Osteocyte (in vitro differentiated cells): ENCODE results near the gene LHX4. TPM values are rescaled to one million over a fixed set of nuclear protein-coding genes. Genes with fewer than 3 reads are reported as not detected.

Experiments
- DNase-seq: peaks from one replicate; pipeline ENCODE4 v3.0.0; 2021; ENCODE audit warnings: mixed read lengths; ENCODE audit not compliant: unreplicated experiment; ENCODE audit errors: extremely low spot score
- H3K27ac Mint-ChIP-seq: one replicate; pipeline ENCODE4 v1.8.0; 2021; ENCODE audit warnings: mild to moderate bottlenecking, mixed read lengths; ENCODE audit not compliant: unreplicated experiment
- H3K27me3 Mint-ChIP-seq: one replicate; pipeline ENCODE4 v1.8.0; 2021; ENCODE audit warnings: mixed read lengths; ENCODE audit not compliant: unreplicated experiment
- H3K36me3 Mint-ChIP-seq: one replicate; pipeline ENCODE4 v1.8.0; 2021; ENCODE audit warnings: mixed read lengths; ENCODE audit not compliant: unreplicated experiment
- H3K4me1 Mint-ChIP-seq: one replicate; pipeline ENCODE4 v1.8.0; 2021; ENCODE audit warnings: mixed read lengths; ENCODE audit not compliant: unreplicated experiment
- H3K4me3 Mint-ChIP-seq: one replicate; pipeline ENCODE4 v1.8.0; 2021; ENCODE audit warnings: mild to moderate bottlenecking, moderate library complexity, mixed read lengths; ENCODE audit not compliant: unreplicated experiment
- H3K9me3 Mint-ChIP-seq: one replicate; pipeline ENCODE4 v1.8.0; 2021; ENCODE audit warnings: mixed read lengths; ENCODE audit not compliant: unreplicated experiment
- total RNA-seq: library from RNA; stranded (reverse); gene quantifications from 2 replicates; pipeline ENCODE4 v1.2.1, GENCODE V29; 2021
- TF ChIP-seq, protein P1 (sequence below): fragments of 200-600 bp; sonication (generic); IDR thresholded peaks from 2 replicates; pipeline ENCODE4 v1.5.0; 2021; ENCODE audit warnings: antibody characterized with exemption, mild to moderate bottlenecking, moderate library complexity

The LHX4 gene
- total RNA-seq, 1 donor from 2014 or later = 0.70 TPM

DNA sequence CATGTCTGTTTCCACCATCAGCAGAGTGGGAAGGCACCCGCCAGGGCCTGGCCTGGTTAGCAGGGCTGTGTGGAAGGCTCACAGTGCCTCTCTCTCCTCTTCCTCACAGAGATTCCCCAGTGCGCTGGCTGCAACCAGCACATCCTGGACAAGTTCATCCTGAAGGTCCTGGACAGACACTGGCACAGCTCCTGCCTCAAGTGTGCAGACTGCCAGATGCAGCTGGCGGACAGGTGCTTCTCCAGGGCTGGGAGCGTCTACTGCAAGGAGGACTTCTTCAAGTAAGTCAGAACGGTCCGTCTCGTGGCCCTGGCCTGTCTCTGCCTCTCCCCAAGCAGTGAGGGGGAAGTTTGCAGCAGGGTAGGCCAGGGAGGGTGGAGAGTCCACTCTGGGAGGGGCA lies 18.1 kb downstream of the LHX4 start:
- H3K27me3 Mint-ChIP-seq = no peaks in the 10 kb centered on the region
- no peak for DNase-seq
- no peak overlapping the region for H3K4me3 Mint-ChIP-seq
- TF ChIP-seq, protein P1, sequence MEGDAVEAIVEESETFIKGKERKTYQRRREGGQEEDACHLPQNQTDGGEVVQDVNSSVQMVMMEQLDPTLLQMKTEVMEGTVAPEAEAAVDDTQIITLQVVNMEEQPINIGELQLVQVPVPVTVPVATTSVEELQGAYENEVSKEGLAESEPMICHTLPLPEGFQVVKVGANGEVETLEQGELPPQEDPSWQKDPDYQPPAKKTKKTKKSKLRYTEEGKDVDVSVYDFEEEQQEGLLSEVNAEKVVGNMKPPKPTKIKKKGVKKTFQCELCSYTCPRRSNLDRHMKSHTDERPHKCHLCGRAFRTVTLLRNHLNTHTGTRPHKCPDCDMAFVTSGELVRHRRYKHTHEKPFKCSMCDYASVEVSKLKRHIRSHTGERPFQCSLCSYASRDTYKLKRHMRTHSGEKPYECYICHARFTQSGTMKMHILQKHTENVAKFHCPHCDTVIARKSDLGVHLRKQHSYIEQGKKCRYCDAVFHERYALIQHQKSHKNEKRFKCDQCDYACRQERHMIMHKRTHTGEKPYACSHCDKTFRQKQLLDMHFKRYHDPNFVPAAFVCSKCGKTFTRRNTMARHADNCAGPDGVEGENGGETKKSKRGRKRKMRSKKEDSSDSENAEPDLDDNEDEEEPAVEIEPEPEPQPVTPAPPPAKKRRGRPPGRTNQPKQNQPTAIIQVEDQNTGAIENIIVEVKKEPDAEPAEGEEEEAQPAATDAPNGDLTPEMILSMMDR = no peak
- no peak overlapping the region for H3K27ac Mint-ChIP-seq
- peaks cover 4% of the 10 kb centered on the region for H3K4me1 Mint-ChIP-seq
- no peaks in the 10 kb centered on the region for H3K9me3 Mint-ChIP-seq
- no peaks in the 10 kb centered on the region for H3K36me3 Mint-ChIP-seq

GRCh38 chr1:180248731-180249681 lies 18.9 kb downstream of the LHX4 start:
- H3K9me3 Mint-ChIP-seq = no peaks in the 10 kb centered on the region
- no peak overlapping the region for H3K27ac Mint-ChIP-seq
- H3K4me3 Mint-ChIP-seq = no peak overlapping the region
- no peak for DNase-seq
- peaks cover 4% of the 10 kb centered on the region for H3K4me1 Mint-ChIP-seq
- no peaks in the 10 kb centered on the region for H3K27me3 Mint-ChIP-seq
- TF ChIP-seq, protein P1 = no peak
- H3K36me3 Mint-ChIP-seq = no peaks in the 10 kb centered on the region

DNA sequence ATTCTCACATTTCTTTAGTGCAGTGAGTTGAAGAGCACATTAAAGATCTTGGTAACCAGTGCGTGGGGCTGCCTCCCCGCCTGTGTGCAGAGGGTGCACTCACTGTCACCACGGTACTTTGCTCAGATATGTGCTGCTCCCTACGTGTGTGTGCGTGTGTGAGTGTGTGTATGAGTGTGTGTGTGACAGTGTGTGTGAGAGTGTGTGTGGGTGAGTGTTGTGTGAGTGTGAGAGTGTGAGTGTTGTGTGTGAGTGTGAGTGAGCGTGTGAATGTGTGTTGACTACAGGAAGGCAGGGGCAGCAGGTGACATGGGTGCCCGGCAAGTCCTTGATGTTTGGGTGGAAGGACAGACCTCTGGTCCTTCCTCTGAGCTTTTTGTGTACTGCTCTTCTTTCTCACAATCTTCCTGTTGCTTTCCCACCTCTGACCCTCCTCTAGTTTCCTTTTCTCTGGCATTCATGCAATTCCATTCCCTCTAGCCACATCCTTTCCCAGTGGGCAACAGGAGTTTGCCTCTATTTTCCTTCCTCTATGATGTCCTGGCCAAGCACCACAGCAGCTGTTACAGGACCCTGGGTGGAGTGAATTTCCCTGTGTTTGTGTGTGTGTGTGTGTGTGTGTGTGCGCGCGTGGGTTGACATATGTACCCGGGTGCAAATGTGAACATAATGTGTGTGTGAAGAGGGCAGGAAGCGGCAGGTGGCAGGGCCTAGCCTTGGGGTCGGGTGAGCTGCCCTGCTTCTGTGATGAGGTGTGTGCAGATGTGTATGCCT lies 19.8 kb downstream of the LHX4 start:
- H3K9me3 Mint-ChIP-seq = no peaks in the 10 kb centered on the region
- H3K27me3 Mint-ChIP-seq = no peaks in the 10 kb centered on the region
- H3K27ac Mint-ChIP-seq = no peak overlapping the region
- TF ChIP-seq, protein P1 = no peak
- H3K4me3 Mint-ChIP-seq = no peak overlapping the region
- no peak for DNase-seq
- H3K4me1 Mint-ChIP-seq = peaks cover 4% of the 10 kb centered on the region
- H3K36me3 Mint-ChIP-seq = no peaks in the 10 kb centered on the region

GRCh38 chr1:180250499-180250770 lies 20.4 kb downstream of the LHX4 start:
- peaks cover 4% of the 10 kb centered on the region for H3K4me1 Mint-ChIP-seq
- TF ChIP-seq, protein P1 = no peak
- no peak for DNase-seq
- H3K36me3 Mint-ChIP-seq = no peaks in the 10 kb centered on the region
- H3K27me3 Mint-ChIP-seq = no peaks in the 10 kb centered on the region
- no peaks in the 10 kb centered on the region for H3K9me3 Mint-ChIP-seq
- H3K27ac Mint-ChIP-seq = no peak overlapping the region
- no peak overlapping the region for H3K4me3 Mint-ChIP-seq

- Mint-ChIP-seq H3K27me3 (no peaks in the 10 kb centered on the region), H3K9me3 (no peaks in the 10 kb centered on the region), H3K4me1 (peaks cover 4% of the 10 kb centered on the region), H3K36me3 (no peaks in the 10 kb centered on the region), H3K4me3 (no peak overlapping the region), H3K27ac (no peak overlapping the region)
- TF ChIP-seq, protein P1 = no peak
- no peak for DNase-seq
Observed at GRCh38 chr1:180250883-180251509, 20.9 kb downstream of the LHX4 start.
